ENCODE data around the gene MPHOSPH9. TPM values are rescaled to one million over a fixed set of nuclear protein-coding genes. Genes with fewer than 3 reads are reported as not detected.

MPHOSPH9 gene
- polyA plus RNA-seq, 1 donor (not counting 4 experiments of a cell fraction or from before 2014, with no cell fraction given), result 10.7 TPM

- FAIRE-seq (no peak), DNase-seq (ENCODE audit: low read depth, low spot score) (no peak)
- H2AFZ ChIP-seq (ENCODE audit: control insufficient read depth, low read length), result no peak overlapping the region
- H3K4me1 ChIP-seq (ENCODE audit: control insufficient read depth, extremely low read depth, insufficient read depth, low read length), result peaks cover 52% of the 10 kb centered on the region
- H3K4me2 ChIP-seq (ENCODE audit: control insufficient read depth, extremely low read depth, insufficient read depth, low read depth, low read length), result peak overlapping the region; percentile 16
- H4K20me1 ChIP-seq (ENCODE audit: control insufficient read depth, extremely low read depth, insufficient read depth, low read length), result no peaks in the 10 kb centered on the region
- H3K4me3 ChIP-seq (ENCODE audit: control insufficient read depth in 2 of 3, extremely low read depth in 1 of 3, insufficient read depth in 2 of 3, low read depth in 1 of 3, low read length in 3 of 3), result no peak overlapping the region
- peak overlapping the region; percentile 29 for H3K27ac ChIP-seq (ENCODE audit: control insufficient read depth, insufficient read depth, low read length)
- no peaks in the 10 kb centered on the region for H3K27me3 ChIP-seq (ENCODE audit: control insufficient read depth, extremely low read depth, insufficient read depth, low read length)
- no peak for TF ChIP-seq CTCF (optimal IDR thresholded peaks at IDR 0.05 in 1 of 3, IDR thresholded peaks at IDR 0.05 in 1 of 3, conservative IDR thresholded peaks at IDR 0.05 in 1 of 3; ENCODE audit: extremely low read depth in 1 of 3, insufficient read depth in 2 of 3, low read length in 3 of 3)
- no peak for TF ChIP-seq EZH2 (IDR thresholded peaks at IDR 0.05; ENCODE audit: low read length)
- no peaks in the 10 kb centered on the region for H3K36me3 ChIP-seq (ENCODE audit: control insufficient read depth in 2 of 2, extremely low read depth in 1 of 2, insufficient read depth in 2 of 2, low read length in 2 of 2)
- peaks cover 3% of the 10 kb centered on the region for H3K79me2 ChIP-seq (ENCODE audit: control insufficient read depth, insufficient read depth, low read length)
- no peaks in the 10 kb centered on the region for H3K9me1 ChIP-seq (ENCODE audit: control insufficient read depth, extremely low read depth, insufficient read depth, low read length)
- H3K9me3 ChIP-seq (ENCODE audit: control insufficient read depth, low read depth, low read length), result no peaks in the 10 kb centered on the region
- H3K9ac ChIP-seq (ENCODE audit: control insufficient read depth, extremely low read depth, insufficient read depth, low read length), result no peak overlapping the region
- dilution Hi-C loops (cut with MboI; ENCODE audit: extremely low pct_ligation_motif_present, low sequenced_read_pairs), result no loop called here
Observed at GRCh38 chr12:123134826-123135225, 98.1 kb downstream of the MPHOSPH9 start.

- Histone ChIP-seq H4K20me1 (ENCODE audit: control insufficient read depth, extremely low read depth, insufficient read depth, low read length) (no peaks in the 10 kb centered on the region), H3K36me3 (ENCODE audit: control insufficient read depth in 2 of 2, extremely low read depth in 1 of 2, insufficient read depth in 2 of 2, low read length in 2 of 2) (no peaks in the 10 kb centered on the region), H3K9ac (ENCODE audit: control insufficient read depth, extremely low read depth, insufficient read depth, low read length) (no peak overlapping the region), H3K9me1 (ENCODE audit: control insufficient read depth, extremely low read depth, insufficient read depth, low read length) (no peaks in the 10 kb centered on the region), H3K4me2 (ENCODE audit: control insufficient read depth, extremely low read depth, insufficient read depth, low read depth, low read length) (peak overlapping the region; percentile 16), H3K9me3 (ENCODE audit: control insufficient read depth, low read depth, low read length) (no peaks in the 10 kb centered on the region), H3K79me2 (ENCODE audit: control insufficient read depth, insufficient read depth, low read length) (no peaks in the 10 kb centered on the region), H3K27me3 (ENCODE audit: control insufficient read depth, extremely low read depth, insufficient read depth, low read length) (no peaks in the 10 kb centered on the region), H3K27ac (ENCODE audit: control insufficient read depth, insufficient read depth, low read length) (peak overlapping the region; percentile 29), H3K4me1 (ENCODE audit: control insufficient read depth, extremely low read depth, insufficient read depth, low read length) (peaks cover 54% of the 10 kb centered on the region), H2AFZ (ENCODE audit: control insufficient read depth, low read length) (no peak overlapping the region), H3K4me3 (ENCODE audit: control insufficient read depth in 2 of 3, extremely low read depth in 1 of 3, insufficient read depth in 2 of 3, low read depth in 1 of 3, low read length in 3 of 3) (no peak overlapping the region)
- TF ChIP-seq CTCF (optimal IDR thresholded peaks at IDR 0.05 in 1 of 3, IDR thresholded peaks at IDR 0.05 in 1 of 3, conservative IDR thresholded peaks at IDR 0.05 in 1 of 3; ENCODE audit: extremely low read depth in 1 of 3, insufficient read depth in 2 of 3, low read length in 3 of 3), result no peak
- TF ChIP-seq EZH2 (IDR thresholded peaks at IDR 0.05; ENCODE audit: low read length), result no peak
- DNase-seq (ENCODE audit: low read depth, low spot score), result peak; percentile 70
- dilution Hi-C loops (cut with MboI; ENCODE audit: extremely low pct_ligation_motif_present, low sequenced_read_pairs), result no loop called here
- FAIRE-seq, result peak; percentile 85
Observed at GRCh38 chr12:123134271-123134671, 98.7 kb downstream of the MPHOSPH9 start.
